GM12801 (cell line): ENCODE data around the gene TMEM45B.

Source experiments
- CTCF ChIP-seq: IDR thresholded peaks from one replicate; pipeline ENCODE4 v1.5.1; 2011; ENCODE audit warnings: control low read depth; ENCODE audit not compliant: insufficient read length; ENCODE audit errors: extremely low read depth

TMEM45B gene

GRCh38 chr11:129779342-129779741, 36.3 kb upstream of the TMEM45B start:
- no peak for TF ChIP-seq CTCF

- TF ChIP-seq CTCF = no peak
Measured at GRCh38 chr11:129785383-129786111, 30.1 kb upstream of the TMEM45B start.

DNA sequence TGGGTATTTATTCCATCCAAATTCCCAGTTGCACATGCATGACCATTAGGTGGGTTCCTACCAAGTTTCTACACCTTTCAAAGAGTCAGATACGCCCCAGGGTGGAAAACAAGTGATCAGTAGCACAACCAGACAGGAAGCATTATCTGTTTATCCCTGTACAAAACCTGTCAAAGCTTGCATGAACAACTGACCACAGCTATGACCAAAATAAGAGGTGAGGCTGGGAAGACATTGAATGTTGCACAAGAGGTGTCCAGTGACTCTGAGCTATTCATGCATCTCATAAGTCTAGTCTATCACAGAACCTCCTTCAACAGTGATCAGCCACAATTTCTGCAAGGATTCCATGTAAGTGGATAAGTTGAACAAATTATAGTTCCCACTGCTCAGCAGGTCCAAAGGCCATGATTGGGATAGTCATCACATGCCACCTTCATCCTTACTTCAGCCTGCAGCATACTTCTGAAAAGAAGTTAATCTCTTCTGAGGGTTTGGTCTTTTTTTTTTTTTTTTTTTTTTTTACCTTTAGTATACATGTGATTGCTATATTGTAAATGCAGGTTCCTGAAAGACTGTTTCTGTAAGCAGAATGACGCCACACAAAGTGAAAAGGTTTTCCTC, 28.0 kb upstream of the TMEM45B start:
- TF ChIP-seq CTCF = no peak

DNA sequence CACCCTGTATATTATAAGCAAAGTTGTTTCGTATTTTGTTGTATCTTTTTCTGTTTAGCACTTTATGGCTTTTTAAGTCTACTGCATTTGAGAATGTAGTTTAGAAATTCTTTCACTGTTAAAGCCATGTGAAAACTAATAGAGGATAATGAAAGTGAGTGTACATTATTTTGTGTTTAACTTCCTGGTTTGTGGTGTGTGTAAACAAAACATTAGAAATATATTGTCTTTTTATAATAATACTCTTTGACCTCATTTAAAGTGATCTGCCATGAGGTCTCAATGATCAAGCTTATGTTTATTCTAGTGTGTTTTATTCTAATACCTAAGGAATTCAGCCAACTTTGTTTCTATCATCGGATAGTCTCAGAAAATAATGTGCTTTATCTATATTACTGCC, 27.4 kb upstream of the TMEM45B start:
- no peak for TF ChIP-seq CTCF

- no peak for TF ChIP-seq CTCF
Measured at GRCh38 chr11:129790106-129790505, 25.5 kb upstream of the TMEM45B start.

- no peak for TF ChIP-seq CTCF
Measured at GRCh38 chr11:129791515-129791914, 24.1 kb upstream of the TMEM45B start.

DNA sequence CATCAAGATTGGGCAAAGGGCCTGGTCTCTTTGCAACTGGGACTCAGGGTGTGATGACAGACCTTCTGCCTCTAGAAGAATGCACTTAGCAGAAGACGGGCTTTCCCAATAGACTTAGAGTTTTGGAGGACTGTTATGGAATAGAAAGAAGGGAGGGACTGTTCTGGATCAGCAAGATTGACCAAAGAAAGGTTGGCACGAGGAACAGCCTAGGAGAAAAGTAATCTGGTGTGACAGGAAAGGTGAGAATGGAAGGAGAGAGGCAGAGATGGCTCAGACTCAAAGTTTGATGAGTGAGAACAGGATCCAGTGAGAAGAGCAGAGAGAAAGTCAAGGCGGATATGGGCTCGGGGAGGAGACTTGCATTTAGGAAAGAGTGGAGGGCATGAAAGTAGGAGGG, 23.0 kb upstream of the TMEM45B start:
- no peak for TF ChIP-seq CTCF
